OCI-LY3 (cell line): ENCODE measurements around the gene FOXE3.

Source experiments
- EZH2phosphoT487 ChIP-seq: fragments of 200-600 bp; shearing (Covaris generic); IDR thresholded peaks from 2 replicates; pipeline ENCODE4 v1.6.1; 2018; ENCODE audit warnings: antibody characterized with exemption, mixed run types, low read depth
- TF ChIP-seq, protein P1 (sequence below): fragments of 200-600, 300-600 bp; sonication (generic); IDR thresholded peaks from 2 replicates; pipeline ENCODE4 v1.5.1; 2014; ENCODE audit warnings: antibody characterized with exemption, low read length, low read depth

DNA sequence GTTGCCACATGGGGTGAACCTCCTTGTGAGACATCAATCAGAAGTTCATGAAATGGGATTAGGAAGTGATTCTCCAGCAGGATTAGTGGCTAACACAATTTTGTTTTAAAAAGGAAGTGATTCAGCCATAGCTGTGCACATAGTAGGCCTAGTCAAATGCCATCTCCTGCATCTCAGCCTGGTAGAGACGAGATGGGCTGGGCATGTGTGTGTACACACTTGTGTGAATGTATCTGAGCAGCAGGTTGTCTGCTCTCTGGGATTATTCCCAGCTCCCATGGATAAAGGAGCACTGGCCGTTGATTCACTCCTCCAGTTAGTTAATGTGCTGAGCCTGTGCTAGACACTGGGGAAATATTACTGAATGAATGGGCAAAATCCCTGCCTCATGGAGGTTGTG is 2.0 kb downstream of the FOXE3 start:
- TF ChIP-seq, protein P1, sequence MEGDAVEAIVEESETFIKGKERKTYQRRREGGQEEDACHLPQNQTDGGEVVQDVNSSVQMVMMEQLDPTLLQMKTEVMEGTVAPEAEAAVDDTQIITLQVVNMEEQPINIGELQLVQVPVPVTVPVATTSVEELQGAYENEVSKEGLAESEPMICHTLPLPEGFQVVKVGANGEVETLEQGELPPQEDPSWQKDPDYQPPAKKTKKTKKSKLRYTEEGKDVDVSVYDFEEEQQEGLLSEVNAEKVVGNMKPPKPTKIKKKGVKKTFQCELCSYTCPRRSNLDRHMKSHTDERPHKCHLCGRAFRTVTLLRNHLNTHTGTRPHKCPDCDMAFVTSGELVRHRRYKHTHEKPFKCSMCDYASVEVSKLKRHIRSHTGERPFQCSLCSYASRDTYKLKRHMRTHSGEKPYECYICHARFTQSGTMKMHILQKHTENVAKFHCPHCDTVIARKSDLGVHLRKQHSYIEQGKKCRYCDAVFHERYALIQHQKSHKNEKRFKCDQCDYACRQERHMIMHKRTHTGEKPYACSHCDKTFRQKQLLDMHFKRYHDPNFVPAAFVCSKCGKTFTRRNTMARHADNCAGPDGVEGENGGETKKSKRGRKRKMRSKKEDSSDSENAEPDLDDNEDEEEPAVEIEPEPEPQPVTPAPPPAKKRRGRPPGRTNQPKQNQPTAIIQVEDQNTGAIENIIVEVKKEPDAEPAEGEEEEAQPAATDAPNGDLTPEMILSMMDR = no peak
- TF ChIP-seq EZH2phosphoT487 = no peak
